Uterus (tissue), 4 donors: ENCODE data around the gene CD1C. TPM values are rescaled to one million over a fixed set of nuclear protein-coding genes. Genes with fewer than 3 reads are reported as not detected.
"Not testable (repeated sequence)": the region's sequence is repeated elsewhere in the genome, so short reads cannot be mapped to it uniquely, and the experiment has no call there.

Source experiments
- DNase-seq, 2 donors: peaks; one replicate each; pipeline ENCODE4 v3.0.0-alpha.2; 2019 to 2020
- H3K27ac ChIP-seq, 2 donors: fragments of 200-600 bp; sonication (generic); 1 replicate in 1 of 2; 2 replicates in 1 of 2; pipeline ENCODE4 v1.5.1; 2016 to 2018
- H3K27me3 ChIP-seq, 2 donors: fragments of 200-600 bp; sonication (generic); one replicate each; pipeline ENCODE4 v1.5.1; 2018 to 2019; ENCODE audit warnings: control low read depth in 1 of 2
- H3K36me3 ChIP-seq, 2 donors: fragments of 200-600 bp; sonication (generic); one replicate each; pipeline ENCODE4 v1.5.1; 2019; ENCODE audit warnings: control low read depth in 1 of 2
- H3K4me1 ChIP-seq, 2 donors: fragments of 200-600 bp; sonication (generic); one replicate each; pipeline ENCODE4 v1.5.1; 2018 to 2019; ENCODE audit warnings: control low read depth in 1 of 2
- H3K4me3 ChIP-seq, 2 donors: fragments of 200-600 bp; sonication (generic); 1 replicate in 1 of 2; 2 replicates in 1 of 2; pipeline ENCODE4 v1.5.1; 2018 to 2019; ENCODE audit warnings: mild to moderate bottlenecking in 1 of 2
- H3K9me3 ChIP-seq, 2 donors: fragments of 200-600 bp; sonication (generic); one replicate each; pipeline ENCODE4 v1.5.1; 2019; ENCODE audit warnings: control low read depth in 1 of 2
- CTCF ChIP-seq, 4 experiments: fragments of 200-600 bp in 2 of 4; fragments of 450-650 bp in 2 of 4; sonication (generic) in 2 of 4; IDR thresholded peaks; one replicate each; pipeline ENCODE4 v1.5.1; 2016 to 2019; ENCODE audit warnings: antibody characterized with exemption in 4 of 4, mild to moderate bottlenecking in 2 of 4, moderate library complexity in 1 of 4
- POLR2A ChIP-seq, 2 donors: fragments of 450-650 bp; IDR thresholded peaks; one replicate each; pipeline ENCODE4 v1.6.1; 2016; ENCODE audit warnings: antibody characterized with exemption in 2 of 2, mild to moderate bottlenecking in 1 of 2, moderate library complexity in 1 of 2
- intact Hi-C: fragments of 100-400 bp; cut with DNase I; formaldehyde crosslinking; loops from one replicate; pipeline ENCODE4 v1.15.1; 2023; ENCODE audit warnings: low total_unique reads
- total RNA-seq, 4 donors: library from RNA; depleted of rRNA in 3 of 4; stranded (reverse); fragments of >200 nt in 3 of 4; gene quantifications; one replicate each; pipeline versions ENCODE4 v1.1.0 to v1.2.4, GENCODE V29; 2014 to 2023
- donor health status: DM: yes; HTN: yes; CAD: no.

CD1C gene
- total RNA-seq, 4 donors from 2014 or later = 0.55 to 1.9 TPM; not detected in 2

DNA sequence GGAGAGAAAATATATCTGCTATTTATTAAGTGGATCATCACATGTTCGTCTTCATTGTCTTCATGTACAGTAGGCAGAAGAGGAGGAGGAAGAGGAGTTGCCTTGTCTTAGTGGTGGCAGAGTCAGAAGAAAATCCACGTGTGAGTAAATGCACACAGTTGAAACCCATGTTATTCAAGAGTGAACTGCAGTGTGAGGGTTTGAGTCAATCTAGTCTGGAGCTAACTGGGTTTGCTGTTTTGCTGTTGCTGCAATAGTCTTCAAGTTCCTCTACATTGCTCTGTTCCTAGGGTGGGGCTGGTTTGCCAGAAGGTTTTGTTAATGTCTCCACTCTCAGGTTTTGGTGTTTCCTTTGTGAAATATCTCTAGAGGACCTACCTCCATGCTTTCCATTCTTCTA is 38.6 kb upstream of the CD1C start:
- Histone ChIP-seq H3K27ac (no peak overlapping the region), H3K9me3 (no peaks in the 10 kb centered on the region), H3K27me3 (no peaks in the 10 kb centered on the region), H3K4me1 (no peaks in the 10 kb centered on the region), H3K4me3 (no peak overlapping the region), H3K36me3 (no peaks in the 10 kb centered on the region)
- no peak for TF ChIP-seq CTCF (IDR thresholded peaks at IDR 0.05)
- no peak for TF ChIP-seq POLR2A (IDR thresholded peaks at IDR 0.05)
- no peak for DNase-seq
- intact Hi-C loops = no loop called here

- Histone ChIP-seq H3K4me3 (no peak overlapping the region), H3K27me3 (no peaks in the 10 kb centered on the region), H3K27ac (no peak overlapping the region), H3K9me3 (no peaks in the 10 kb centered on the region), H3K4me1 (no peaks in the 10 kb centered on the region), H3K36me3 (no peaks in the 10 kb centered on the region)
- TF ChIP-seq CTCF (IDR thresholded peaks at IDR 0.05) = no peak
- no peak for TF ChIP-seq POLR2A (IDR thresholded peaks at IDR 0.05)
- no peak for DNase-seq
- intact Hi-C loops = no loop called here
Measured at GRCh38 chr1:158255656-158256055, 34.1 kb upstream of the CD1C start.

GRCh38 chr1:158256747-158257146 is 33.0 kb upstream of the CD1C start:
- intact Hi-C loops, H3K27me3 ChIP-seq, H3K4me3 ChIP-seq, H3K27ac ChIP-seq, H3K9me3 ChIP-seq, H3K36me3 ChIP-seq, H3K4me1 ChIP-seq, DNase-seq: not testable (repeated sequence)

GRCh38 chr1:158257888-158258287 is 31.8 kb upstream of the CD1C start:
- Histone ChIP-seq H3K9me3 (no peaks in the 10 kb centered on the region), H3K27ac (no peak overlapping the region), H3K4me1 (no peaks in the 10 kb centered on the region), H3K4me3 (no peak overlapping the region), H3K27me3 (no peaks in the 10 kb centered on the region), H3K36me3 (no peaks in the 10 kb centered on the region)
- DNase-seq = no peak
- intact Hi-C loops = no loop called here
- TF ChIP-seq CTCF (IDR thresholded peaks at IDR 0.05) (no peak), POLR2A (IDR thresholded peaks at IDR 0.05) (no peak)

DNA sequence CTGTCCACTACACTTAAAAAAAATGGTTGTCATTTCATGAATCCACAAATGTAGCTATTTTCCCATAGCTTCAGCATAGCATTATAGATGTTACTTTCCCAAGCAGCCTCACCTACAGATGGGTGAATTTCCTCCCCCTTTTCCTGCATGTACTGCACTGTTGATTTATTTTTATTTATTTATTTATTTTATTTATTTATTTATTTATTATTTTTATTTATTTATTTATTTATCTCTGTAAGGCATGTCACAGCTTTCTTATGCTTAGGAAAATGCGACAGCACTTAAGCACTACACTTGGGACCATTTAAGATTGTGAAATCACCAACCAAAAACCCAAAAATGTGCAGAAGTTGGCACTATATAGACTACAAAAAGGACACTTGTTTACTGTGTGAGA is 30.6 kb upstream of the CD1C start:
- Histone ChIP-seq H3K36me3 (no peaks in the 10 kb centered on the region), H3K4me3 (no peak overlapping the region), H3K4me1 (no peaks in the 10 kb centered on the region), H3K27ac (no peak overlapping the region), H3K27me3 (no peaks in the 10 kb centered on the region), H3K9me3 (no peaks in the 10 kb centered on the region)
- no peak for TF ChIP-seq POLR2A (IDR thresholded peaks at IDR 0.05)
- no peak for TF ChIP-seq CTCF (IDR thresholded peaks at IDR 0.05)
- no peak for DNase-seq
- intact Hi-C loops = no loop called here

DNA sequence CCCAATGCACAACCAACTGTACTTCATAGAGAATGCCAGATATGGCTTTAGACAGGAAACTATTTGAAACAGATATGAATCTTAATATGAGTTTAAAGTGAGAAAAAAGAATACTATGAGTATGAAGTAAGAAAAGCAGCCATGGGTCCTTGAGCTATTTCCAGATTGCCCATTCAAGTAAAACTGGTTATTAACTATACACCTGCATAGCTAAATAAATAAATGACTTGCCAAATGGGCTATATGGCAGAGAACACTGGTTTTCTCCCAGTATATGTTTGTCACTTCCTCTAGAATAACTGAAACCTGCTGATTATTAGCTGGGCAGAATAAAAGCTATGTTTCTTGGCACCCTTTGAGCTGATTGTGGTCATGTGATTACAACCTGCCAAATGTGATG is 17.0 kb upstream of the CD1C start:
- H3K4me1 ChIP-seq = no peaks in the 10 kb centered on the region
- H3K27ac ChIP-seq = no peak overlapping the region
- H3K4me3 ChIP-seq = no peak overlapping the region
- intact Hi-C loops = no loop called here
- no peaks in the 10 kb centered on the region for H3K9me3 ChIP-seq
- DNase-seq = no peak
- TF ChIP-seq POLR2A (IDR thresholded peaks at IDR 0.05) = no peak
- no peak for TF ChIP-seq CTCF (IDR thresholded peaks at IDR 0.05)
- no peaks in the 10 kb centered on the region for H3K36me3 ChIP-seq
- no peaks in the 10 kb centered on the region for H3K27me3 ChIP-seq
